ENCODE data around the gene SECISBP2.

The SECISBP2 gene

DNA sequence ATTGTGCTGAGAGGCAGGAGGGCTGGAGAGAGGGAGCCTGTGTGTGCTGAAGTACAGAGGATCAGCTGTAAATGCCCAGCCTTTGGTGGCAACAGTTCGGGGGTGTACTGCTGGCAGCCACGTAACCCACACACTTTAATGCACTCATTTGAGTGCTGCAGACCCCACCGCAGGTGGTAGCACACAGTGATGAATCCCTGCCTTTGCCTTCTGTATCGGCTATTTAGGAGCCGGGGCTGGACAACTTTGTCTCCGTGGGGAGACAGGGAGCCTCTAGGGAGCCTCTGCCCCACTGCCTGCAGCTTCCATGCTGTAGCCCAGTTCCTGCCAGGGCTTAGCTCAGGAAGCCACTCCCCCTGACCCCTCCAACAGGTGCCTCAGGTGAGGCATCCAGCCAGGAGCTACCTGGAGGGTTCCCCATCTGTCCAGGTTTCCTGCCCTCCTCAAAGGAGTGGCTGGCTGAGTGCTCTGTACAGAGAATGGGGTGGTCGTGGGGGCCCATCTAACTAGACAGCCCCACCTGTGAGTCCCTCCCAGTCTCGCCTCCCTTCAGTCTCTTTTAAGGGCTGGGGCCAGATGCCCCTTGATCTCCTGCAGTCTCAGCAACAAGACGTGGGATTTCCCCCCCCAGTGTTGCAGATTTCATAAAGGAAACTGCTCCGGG, 44.5 kb downstream of the SECISBP2 start:
- no peak overlapping the region for H3K9ac ChIP-seq (ENCODE audit: low read depth in 1 of 2, low read length in 2 of 2)
- no peak overlapping the region for H3K4me3 ChIP-seq (ENCODE audit: low read depth in 1 of 2, low read length in 2 of 2)
- no peaks in the 10 kb centered on the region for H3K9me3 ChIP-seq (ENCODE audit: control insufficient read depth in 1 of 2, low read length in 2 of 2)
- H3K36me3 ChIP-seq (ENCODE audit: control insufficient read depth in 1 of 2, insufficient read depth in 2 of 2, low read length in 2 of 2): peaks cover 36 to 45% of the 10 kb centered on the region in 2 donors
- H3K27me3 ChIP-seq (ENCODE audit: control insufficient read depth in 1 of 2, insufficient read depth in 2 of 2, low read length in 2 of 2): no peaks in the 10 kb centered on the region
- peaks cover 0 to 4% of the 10 kb centered on the region in 2 donors for H3K4me1 ChIP-seq (ENCODE audit: control insufficient read depth in 1 of 2, insufficient read depth in 2 of 2, low read length in 2 of 2)
- no peak overlapping the region for H3K27ac ChIP-seq (ENCODE audit: low read depth, low read length)

DNA sequence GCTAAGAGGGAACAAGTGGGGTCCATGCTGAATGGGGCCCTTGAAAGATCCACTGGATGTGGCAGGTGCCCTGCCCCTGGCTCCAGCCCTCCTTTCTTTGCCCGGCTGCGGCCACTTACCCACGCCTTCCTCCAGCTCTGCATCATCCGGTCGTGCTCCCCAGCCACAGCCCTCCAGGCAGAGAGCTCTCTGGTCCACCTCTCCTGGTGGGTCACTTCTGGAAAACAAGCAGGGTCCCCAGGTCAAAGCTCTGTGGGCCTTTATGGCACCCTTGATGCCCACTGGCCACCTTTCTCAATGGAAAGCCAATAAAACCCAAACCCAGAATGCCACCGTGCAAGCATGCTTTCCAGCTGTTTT, 45.0 kb downstream of the SECISBP2 start:
- Histone ChIP-seq H3K27me3 (ENCODE audit: control insufficient read depth in 1 of 2, insufficient read depth in 2 of 2, low read length in 2 of 2) (no peaks in the 10 kb centered on the region), H3K4me1 (ENCODE audit: control insufficient read depth in 1 of 2, insufficient read depth in 2 of 2, low read length in 2 of 2) (peaks cover 0 to 4% of the 10 kb centered on the region in 2 donors), H3K36me3 (ENCODE audit: control insufficient read depth in 1 of 2, insufficient read depth in 2 of 2, low read length in 2 of 2) (peaks cover 31 to 40% of the 10 kb centered on the region in 2 donors), H3K9ac (ENCODE audit: low read depth in 1 of 2, low read length in 2 of 2) (no peak overlapping the region), H3K9me3 (ENCODE audit: control insufficient read depth in 1 of 2, low read length in 2 of 2) (no peaks in the 10 kb centered on the region), H3K4me3 (ENCODE audit: low read depth in 1 of 2, low read length in 2 of 2) (no peak overlapping the region), H3K27ac (ENCODE audit: low read depth, low read length) (no peak overlapping the region)

DNA sequence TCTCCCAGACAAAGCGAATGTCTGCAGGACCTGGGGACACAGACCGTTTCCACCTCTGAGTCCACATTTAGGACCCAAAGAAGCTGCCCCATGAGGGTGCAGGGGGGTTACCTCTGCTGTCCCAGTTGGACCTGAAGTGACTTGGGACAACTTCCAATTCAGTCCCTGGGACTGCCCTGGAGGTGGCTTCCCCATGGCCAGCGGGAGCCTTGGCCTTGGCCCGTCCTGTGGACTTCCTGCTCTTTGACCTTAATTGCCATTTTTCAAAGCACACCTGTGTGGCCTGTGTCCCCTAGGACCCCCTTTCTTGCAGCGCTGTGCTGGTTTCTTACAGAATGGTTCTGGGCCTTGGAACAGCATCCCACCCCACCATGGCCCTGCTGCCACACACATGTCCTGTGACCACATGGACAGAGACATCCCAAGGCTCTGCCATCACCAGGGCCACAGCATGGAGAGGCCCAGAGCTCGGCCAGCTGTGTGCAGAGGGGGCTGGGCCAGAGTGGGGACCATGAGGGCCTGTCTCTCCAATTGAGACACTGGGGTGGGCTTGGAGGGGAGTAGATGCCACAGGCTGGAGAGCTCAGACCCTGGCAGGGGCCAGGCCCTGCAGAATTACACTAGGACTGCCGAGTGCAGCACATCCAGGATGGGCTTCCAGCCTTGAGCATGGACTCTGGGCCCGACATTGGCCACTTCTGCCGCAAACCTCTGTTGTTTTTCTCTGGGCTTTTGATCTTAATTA, 45.8 kb downstream of the SECISBP2 start:
- Histone ChIP-seq H3K9ac (ENCODE audit: low read depth in 1 of 2, low read length in 2 of 2) (no peak overlapping the region), H3K4me3 (ENCODE audit: low read depth in 1 of 2, low read length in 2 of 2) (no peak overlapping the region), H3K4me1 (ENCODE audit: control insufficient read depth in 1 of 2, insufficient read depth in 2 of 2, low read length in 2 of 2) (peaks cover 0 to 4% of the 10 kb centered on the region in 2 donors), H3K27me3 (ENCODE audit: control insufficient read depth in 1 of 2, insufficient read depth in 2 of 2, low read length in 2 of 2) (no peaks in the 10 kb centered on the region), H3K36me3 (ENCODE audit: control insufficient read depth in 1 of 2, insufficient read depth in 2 of 2, low read length in 2 of 2) (peaks cover 24 to 32% of the 10 kb centered on the region in 2 donors), H3K27ac (ENCODE audit: low read depth, low read length) (no peak overlapping the region), H3K9me3 (ENCODE audit: control insufficient read depth in 1 of 2, low read length in 2 of 2) (no peaks in the 10 kb centered on the region)

DNA sequence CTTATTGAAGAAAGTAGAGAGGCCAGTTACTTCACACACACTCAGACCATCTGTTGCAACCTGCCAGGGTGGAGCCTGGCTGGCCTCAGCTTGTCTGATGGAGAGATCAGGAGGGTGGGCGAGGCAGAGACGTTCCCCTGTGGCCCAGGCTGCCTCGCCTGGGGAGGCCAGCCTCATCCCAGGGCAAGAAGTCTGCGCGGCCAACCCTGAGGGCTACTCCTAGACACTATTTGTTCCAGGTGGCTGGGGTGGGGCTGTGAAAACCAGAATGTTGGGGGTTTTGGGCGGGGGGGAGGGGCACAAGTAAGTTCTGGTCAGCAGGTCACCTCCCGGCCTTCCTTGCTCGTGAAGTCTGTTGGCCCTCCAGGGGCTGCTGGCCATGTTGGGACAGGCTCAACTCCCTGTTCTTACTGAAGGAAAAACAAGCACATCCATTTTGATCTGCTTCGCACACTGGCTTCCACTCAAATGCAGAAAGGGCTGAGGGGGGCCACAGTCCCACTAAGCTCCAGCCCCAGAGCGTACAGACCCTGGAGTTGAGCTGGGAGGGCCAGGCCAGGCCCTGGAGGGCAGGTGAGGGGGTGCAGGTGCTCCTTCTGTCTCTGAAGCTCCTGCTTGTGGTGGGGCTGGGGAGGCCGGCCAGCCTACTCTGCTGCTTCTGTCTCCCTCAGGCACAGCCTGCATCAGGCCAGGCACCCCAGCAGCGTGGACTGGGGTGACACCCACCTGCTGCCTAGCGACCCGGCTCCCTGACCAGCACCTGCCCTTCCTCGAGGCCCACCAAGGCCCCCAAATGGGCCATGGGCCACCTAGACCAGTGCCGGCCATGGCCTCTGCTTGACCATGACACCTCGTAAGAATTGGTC, 46.6 kb downstream of the SECISBP2 start:
- no peak overlapping the region for H3K27ac ChIP-seq (ENCODE audit: low read depth, low read length)
- peaks cover 0 to 2% of the 10 kb centered on the region in 2 donors for H3K4me1 ChIP-seq (ENCODE audit: control insufficient read depth in 1 of 2, insufficient read depth in 2 of 2, low read length in 2 of 2)
- no peak overlapping the region for H3K4me3 ChIP-seq (ENCODE audit: low read depth in 1 of 2, low read length in 2 of 2)
- no peaks in the 10 kb centered on the region for H3K27me3 ChIP-seq (ENCODE audit: control insufficient read depth in 1 of 2, insufficient read depth in 2 of 2, low read length in 2 of 2)
- no peak overlapping the region for H3K9ac ChIP-seq (ENCODE audit: low read depth in 1 of 2, low read length in 2 of 2)
- H3K36me3 ChIP-seq (ENCODE audit: control insufficient read depth in 1 of 2, insufficient read depth in 2 of 2, low read length in 2 of 2): peaks cover 20 to 29% of the 10 kb centered on the region in 2 donors
- no peaks in the 10 kb centered on the region for H3K9me3 ChIP-seq (ENCODE audit: control insufficient read depth in 1 of 2, low read length in 2 of 2)

DNA sequence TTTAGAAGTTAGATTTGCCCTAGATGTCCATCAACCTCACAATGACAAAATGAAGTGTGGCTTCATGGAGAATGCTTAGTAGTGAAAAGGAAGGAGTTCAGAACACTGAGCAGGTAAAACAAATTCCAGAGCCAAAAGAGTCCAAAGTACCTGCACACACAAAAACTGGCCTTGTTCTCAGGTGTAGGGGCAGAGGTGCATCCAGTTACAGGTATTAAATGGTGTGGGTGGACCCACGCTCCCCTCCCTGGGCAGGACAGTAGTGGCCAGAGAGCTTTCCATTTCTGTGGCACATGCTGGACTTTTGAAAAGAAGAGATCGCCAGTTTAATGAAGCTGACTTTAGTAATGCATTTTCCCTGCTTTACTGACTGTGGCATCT, 47.2 kb downstream of the SECISBP2 start:
- H3K9ac ChIP-seq (ENCODE audit: low read depth in 1 of 2, low read length in 2 of 2): no peak overlapping the region
- no peaks in the 10 kb centered on the region for H3K4me1 ChIP-seq (ENCODE audit: control insufficient read depth in 1 of 2, insufficient read depth in 2 of 2, low read length in 2 of 2)
- H3K27me3 ChIP-seq (ENCODE audit: control insufficient read depth in 1 of 2, insufficient read depth in 2 of 2, low read length in 2 of 2): no peaks in the 10 kb centered on the region
- no peaks in the 10 kb centered on the region for H3K9me3 ChIP-seq (ENCODE audit: control insufficient read depth in 1 of 2, low read length in 2 of 2)
- H3K4me3 ChIP-seq (ENCODE audit: low read depth in 1 of 2, low read length in 2 of 2): no peak overlapping the region
- peaks cover 14 to 27% of the 10 kb centered on the region in 2 donors for H3K36me3 ChIP-seq (ENCODE audit: control insufficient read depth in 1 of 2, insufficient read depth in 2 of 2, low read length in 2 of 2)
- no peak overlapping the region for H3K27ac ChIP-seq (ENCODE audit: low read depth, low read length)

DNA sequence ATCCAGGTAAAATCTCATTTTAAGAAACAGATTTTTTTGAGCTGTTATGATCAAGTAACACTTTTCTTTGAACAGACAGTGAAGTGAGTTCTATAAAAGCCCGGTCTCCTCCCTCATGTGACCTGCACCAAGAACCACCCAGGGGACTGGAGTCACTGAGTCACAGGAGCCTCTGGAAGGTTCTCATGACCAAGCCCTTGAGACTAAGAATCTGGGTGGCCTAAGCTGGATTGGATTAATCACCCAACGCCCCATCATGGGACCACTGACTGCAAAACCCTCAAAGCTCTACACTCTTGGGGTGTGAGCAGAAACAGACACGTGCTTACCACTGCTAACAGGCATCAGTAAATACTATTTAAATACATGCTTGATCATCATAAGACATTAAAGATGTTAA, 48.4 kb downstream of the SECISBP2 start:
- Histone ChIP-seq H3K27ac (ENCODE audit: low read depth, low read length) (no peak overlapping the region), H3K9me3 (ENCODE audit: control insufficient read depth in 1 of 2, low read length in 2 of 2) (no peaks in the 10 kb centered on the region), H3K36me3 (ENCODE audit: control insufficient read depth in 1 of 2, insufficient read depth in 2 of 2, low read length in 2 of 2) (peaks cover 2 to 16% of the 10 kb centered on the region in 2 donors), H3K4me1 (ENCODE audit: control insufficient read depth in 1 of 2, insufficient read depth in 2 of 2, low read length in 2 of 2) (no peaks in the 10 kb centered on the region), H3K4me3 (ENCODE audit: low read depth in 1 of 2, low read length in 2 of 2) (no peak overlapping the region), H3K9ac (ENCODE audit: low read depth in 1 of 2, low read length in 2 of 2) (no peak overlapping the region), H3K27me3 (ENCODE audit: control insufficient read depth in 1 of 2, insufficient read depth in 2 of 2, low read length in 2 of 2) (no peaks in the 10 kb centered on the region)

DNA sequence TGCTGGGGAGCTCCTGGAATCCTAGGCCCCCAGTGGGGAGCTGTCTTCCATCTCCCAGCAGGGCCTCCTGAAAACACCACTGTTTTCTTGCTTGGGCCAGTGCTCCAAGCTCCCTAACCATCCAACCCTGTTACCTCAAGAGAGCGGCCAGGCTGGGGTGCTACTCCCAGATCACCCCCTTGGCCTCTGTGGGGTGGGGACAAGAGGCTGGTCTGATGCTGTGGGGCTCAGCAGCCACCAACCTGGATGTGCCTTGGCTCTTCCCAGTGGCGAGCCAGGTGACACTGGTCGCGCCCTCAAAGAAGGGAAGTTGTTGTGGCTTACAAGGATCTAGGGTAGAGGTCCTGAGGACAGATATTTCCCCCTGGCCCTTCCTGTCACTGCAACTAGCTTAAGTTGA, 49.0 kb downstream of the SECISBP2 start:
- no peak overlapping the region for H3K27ac ChIP-seq (ENCODE audit: low read depth, low read length)
- H3K9me3 ChIP-seq (ENCODE audit: control insufficient read depth in 1 of 2, low read length in 2 of 2): no peaks in the 10 kb centered on the region
- no peak overlapping the region for H3K9ac ChIP-seq (ENCODE audit: low read depth in 1 of 2, low read length in 2 of 2)
- no peak overlapping the region for H3K4me3 ChIP-seq (ENCODE audit: low read depth in 1 of 2, low read length in 2 of 2)
- H3K4me1 ChIP-seq (ENCODE audit: control insufficient read depth in 1 of 2, insufficient read depth in 2 of 2, low read length in 2 of 2): no peaks in the 10 kb centered on the region
- H3K36me3 ChIP-seq (ENCODE audit: control insufficient read depth in 1 of 2, insufficient read depth in 2 of 2, low read length in 2 of 2): peaks cover 0 to 10% of the 10 kb centered on the region in 2 donors
- H3K27me3 ChIP-seq (ENCODE audit: control insufficient read depth in 1 of 2, insufficient read depth in 2 of 2, low read length in 2 of 2): no peaks in the 10 kb centered on the region

DNA sequence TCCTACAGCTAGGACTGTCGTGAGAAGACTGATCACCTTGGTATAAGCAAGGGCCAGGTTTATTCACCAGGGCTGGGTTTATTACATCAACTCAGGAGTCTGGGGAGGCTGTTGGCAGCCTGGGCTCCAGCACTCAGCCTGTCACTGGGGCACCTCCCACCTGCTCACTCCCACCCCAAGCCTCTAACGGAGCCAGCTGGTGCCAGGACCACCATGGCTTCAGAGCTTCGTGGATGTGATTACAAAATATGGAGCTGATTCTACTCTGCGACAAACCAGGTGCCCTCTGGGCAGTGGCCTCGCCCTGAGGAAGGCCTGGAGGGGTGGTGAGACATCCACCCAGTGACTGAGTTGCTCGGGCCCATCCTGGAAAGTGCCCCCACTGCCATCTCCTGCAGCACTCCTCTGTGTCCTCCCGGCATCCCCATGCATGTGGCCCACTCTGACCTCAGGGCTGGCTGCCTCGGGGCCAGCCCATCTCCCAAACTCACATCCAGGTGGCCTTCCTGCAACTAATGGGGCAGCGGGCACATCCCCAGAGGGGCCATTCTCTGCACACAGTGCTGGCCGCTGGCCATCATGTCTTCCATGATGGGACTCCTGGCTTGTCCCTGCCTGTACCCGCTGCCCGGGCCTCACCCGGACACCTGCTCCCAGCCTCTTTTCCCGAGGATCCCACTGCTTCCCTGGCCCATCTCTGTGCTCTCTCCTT, 49.6 kb downstream of the SECISBP2 start:
- no peak overlapping the region for H3K9ac ChIP-seq (ENCODE audit: low read depth in 1 of 2, low read length in 2 of 2)
- no peak overlapping the region for H3K27ac ChIP-seq (ENCODE audit: low read depth, low read length)
- H3K36me3 ChIP-seq (ENCODE audit: control insufficient read depth in 1 of 2, insufficient read depth in 2 of 2, low read length in 2 of 2): peaks cover 0 to 5% of the 10 kb centered on the region in 2 donors
- no peaks in the 10 kb centered on the region for H3K4me1 ChIP-seq (ENCODE audit: control insufficient read depth in 1 of 2, insufficient read depth in 2 of 2, low read length in 2 of 2)
- no peaks in the 10 kb centered on the region for H3K9me3 ChIP-seq (ENCODE audit: control insufficient read depth in 1 of 2, low read length in 2 of 2)
- H3K4me3 ChIP-seq (ENCODE audit: low read depth in 1 of 2, low read length in 2 of 2): no peak overlapping the region
- H3K27me3 ChIP-seq (ENCODE audit: control insufficient read depth in 1 of 2, insufficient read depth in 2 of 2, low read length in 2 of 2): no peaks in the 10 kb centered on the region

DNA sequence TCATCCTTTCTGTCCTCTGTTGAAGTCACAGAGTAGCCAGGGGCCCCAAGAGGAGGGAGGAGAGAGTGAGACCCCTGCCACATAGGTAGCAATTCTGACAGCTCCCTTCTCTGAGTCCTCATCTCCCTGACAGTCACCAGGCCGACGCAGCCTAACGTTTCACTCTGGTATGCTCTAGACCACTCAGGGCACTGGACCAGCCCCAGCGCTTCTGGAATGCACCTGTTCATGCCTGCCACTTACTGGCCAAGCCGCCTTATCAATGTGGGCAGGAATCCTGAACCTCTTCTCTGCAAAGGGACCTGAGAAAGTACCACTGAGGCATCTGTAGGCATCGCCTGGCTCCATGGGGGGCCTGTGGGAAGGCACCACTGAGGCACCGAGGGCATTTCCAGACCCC, 50.2 kb downstream of the SECISBP2 start:
- H3K4me3 ChIP-seq (ENCODE audit: low read depth in 1 of 2, low read length in 2 of 2): no peak overlapping the region
- no peak overlapping the region for H3K9ac ChIP-seq (ENCODE audit: low read depth in 1 of 2, low read length in 2 of 2)
- no peak overlapping the region for H3K27ac ChIP-seq (ENCODE audit: low read depth, low read length)
- H3K4me1 ChIP-seq (ENCODE audit: control insufficient read depth in 1 of 2, insufficient read depth in 2 of 2, low read length in 2 of 2): no peaks in the 10 kb centered on the region
- peaks cover 0 to 5% of the 10 kb centered on the region in 2 donors for H3K36me3 ChIP-seq (ENCODE audit: control insufficient read depth in 1 of 2, insufficient read depth in 2 of 2, low read length in 2 of 2)
- H3K9me3 ChIP-seq (ENCODE audit: control insufficient read depth in 1 of 2, low read length in 2 of 2): no peaks in the 10 kb centered on the region
- H3K27me3 ChIP-seq (ENCODE audit: control insufficient read depth in 1 of 2, insufficient read depth in 2 of 2, low read length in 2 of 2): no peaks in the 10 kb centered on the region
